Activated CD4-positive, CD25-positive, alpha-beta regulatory T cell treated with anti-CD3 and anti-CD28 coated beads, Interleukin-2, amount 50 U/mL, for 16 hours (primary cell): ENCODE results near the gene TEX55.
"Not testable (repeated sequence)": the region's sequence is repeated elsewhere in the genome, so short reads cannot be mapped to it uniquely, and the experiment has no call there.

Source experiments
- DNase-seq: peaks from one replicate; pipeline ENCODE4 v3.0.0-alpha.2; 2020; ENCODE audit warnings: low read depth, low spot score

TEX55 gene

GRCh38 chr3:119145500-119146167 lies at the start of gene TEX55:
TEX55 (plus strand) TSS chr3:119146165; CDS start chr3:119146190, 25 bp downstream.
- no peak for DNase-seq

GRCh38 chr3:119098003-119098402 lies 48.0 kb upstream of the TEX55 start:
- DNase-seq = no peak

DNA sequence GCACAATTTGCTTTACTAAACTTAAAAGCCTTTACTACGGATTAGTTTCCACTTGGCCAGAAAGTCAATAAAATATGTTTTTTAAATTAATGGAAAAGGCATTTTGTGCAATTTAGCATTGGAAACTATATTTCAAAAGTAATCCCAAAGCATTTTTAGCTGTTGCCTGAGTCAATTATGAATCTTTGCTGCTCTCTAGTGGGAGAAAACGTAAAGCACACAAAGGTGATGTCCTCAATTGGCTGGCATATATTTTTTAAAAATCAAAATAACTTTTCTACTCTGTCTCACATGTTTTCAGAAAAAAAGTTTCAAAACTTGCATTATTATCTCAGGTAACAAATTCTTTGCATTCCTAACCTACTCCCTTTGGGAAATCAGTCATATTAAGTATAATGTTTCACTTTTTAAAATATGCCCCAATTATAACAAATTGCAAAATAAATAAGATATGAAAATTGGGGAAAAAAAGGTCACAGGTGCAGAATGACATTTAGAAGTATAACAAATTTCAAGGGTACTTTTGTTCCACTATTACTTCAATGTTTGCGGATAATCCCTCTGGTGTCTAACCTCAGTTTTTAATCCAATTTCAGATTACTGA lies 47.2 kb upstream of the TEX55 start:
- DNase-seq = no peak

- DNase-seq = no peak
Measured at GRCh38 chr3:119099785-119100184, 46.2 kb upstream of the TEX55 start.

DNA sequence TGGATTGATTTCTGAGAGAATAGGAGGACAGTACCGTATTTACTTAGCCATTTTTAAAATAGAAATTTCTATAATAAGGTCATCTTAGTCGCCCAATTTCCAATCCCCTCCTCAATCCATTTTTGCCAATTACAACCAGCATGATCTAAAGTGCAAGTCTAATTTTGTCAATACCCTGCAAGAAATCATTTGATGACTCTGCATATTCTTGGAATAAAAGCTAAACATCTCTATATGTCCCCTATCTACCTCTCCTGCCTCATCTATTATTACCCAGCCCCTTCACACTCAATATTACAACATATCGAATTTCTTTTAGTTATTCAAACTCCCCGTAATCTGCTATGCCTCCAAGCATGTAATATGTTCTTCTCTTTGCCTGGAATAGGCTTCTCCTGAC lies 41.9 kb upstream of the TEX55 start:
- no peak for DNase-seq

DNA sequence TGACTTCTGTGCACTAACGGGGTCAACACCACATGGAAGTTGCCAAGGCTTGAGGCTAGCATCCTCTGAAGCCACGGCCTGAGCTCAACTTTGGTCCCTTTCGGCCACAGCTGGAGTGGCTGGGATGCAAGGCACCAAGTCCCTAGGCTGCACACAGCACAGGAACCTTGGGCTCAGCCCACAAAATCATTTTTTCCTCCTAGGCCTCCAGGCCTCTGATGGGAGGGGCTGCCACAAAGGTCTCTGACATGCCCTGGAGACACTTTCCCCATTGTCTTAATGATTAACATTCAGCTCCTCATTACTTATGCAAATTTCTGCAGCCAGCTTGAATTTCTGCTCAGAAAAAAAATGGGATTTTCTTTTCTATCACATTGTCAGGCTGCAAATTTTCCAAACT lies 27.6 kb upstream of the TEX55 start:
- not testable (repeated sequence) for DNase-seq

DNA sequence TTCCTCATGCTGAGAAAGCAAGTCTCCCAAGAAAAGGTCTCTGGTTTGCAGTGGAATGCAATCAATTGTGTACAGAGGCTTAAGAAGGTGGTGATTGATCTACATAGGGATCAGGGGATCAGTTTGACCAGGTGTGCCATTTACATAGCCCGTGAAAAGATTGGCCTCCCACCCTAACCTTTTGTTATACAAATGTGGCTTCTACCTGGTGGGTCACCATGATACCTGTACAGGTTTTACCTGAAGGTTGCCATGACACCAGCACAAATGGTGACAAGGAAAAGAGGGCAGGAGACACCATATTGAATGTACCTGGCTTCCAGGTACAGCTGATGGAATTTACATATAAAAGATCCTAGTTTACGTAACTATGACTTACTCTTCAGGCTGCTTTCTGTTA lies 25.5 kb upstream of the TEX55 start:
- no peak for DNase-seq

DNA sequence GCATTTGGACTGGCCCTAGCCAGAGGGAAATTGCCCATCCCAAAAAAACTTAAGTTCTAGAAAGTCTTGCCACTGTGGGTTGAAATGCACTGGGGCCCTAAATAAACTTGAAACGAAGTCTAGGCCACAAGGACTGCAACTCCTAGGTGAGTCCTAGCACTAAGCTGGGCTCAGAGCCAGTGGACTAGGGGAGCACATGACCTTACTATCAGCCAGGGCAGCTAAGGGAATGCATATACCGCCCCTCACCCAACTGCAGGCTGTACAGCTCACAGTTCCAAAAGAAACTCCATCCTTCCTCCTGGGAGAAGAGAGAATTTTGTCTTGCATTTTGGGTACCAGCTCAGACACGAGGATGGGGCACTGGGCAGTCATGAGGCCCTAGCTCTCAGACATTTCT lies 23.6 kb upstream of the TEX55 start:
- no peak for DNase-seq

DNA sequence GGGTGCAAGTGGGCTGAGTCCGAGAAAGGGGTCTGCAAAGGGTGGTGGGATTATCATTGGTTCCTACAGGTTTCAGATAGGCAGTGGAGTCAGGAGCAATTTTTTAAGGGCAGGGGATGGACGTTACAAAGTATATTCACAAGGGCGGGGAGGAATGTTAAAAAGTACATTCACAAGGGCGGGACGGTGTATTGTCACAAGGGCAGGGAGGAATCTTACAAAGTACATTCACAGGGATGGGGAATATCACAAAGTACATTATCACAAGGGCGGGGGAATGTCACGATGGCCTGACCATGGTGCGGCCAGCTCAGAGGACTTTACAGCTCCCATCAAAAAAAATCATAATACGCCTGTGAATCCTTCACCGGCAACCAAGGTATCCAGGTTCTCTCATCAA lies 20.6 kb upstream of the TEX55 start:
- DNase-seq = no peak

GRCh38 chr3:119125742-119126504 lies 20.0 kb upstream of the TEX55 start:
- DNase-seq = no peak

- DNase-seq = not testable (repeated sequence)
Measured at GRCh38 chr3:119130291-119130690, 15.7 kb upstream of the TEX55 start.

GRCh38 chr3:119132291-119132690 lies 13.7 kb upstream of the TEX55 start:
- not testable (repeated sequence) for DNase-seq

GRCh38 chr3:119139360-119139759 lies 6.6 kb upstream of the TEX55 start:
- not testable (repeated sequence) for DNase-seq

DNA sequence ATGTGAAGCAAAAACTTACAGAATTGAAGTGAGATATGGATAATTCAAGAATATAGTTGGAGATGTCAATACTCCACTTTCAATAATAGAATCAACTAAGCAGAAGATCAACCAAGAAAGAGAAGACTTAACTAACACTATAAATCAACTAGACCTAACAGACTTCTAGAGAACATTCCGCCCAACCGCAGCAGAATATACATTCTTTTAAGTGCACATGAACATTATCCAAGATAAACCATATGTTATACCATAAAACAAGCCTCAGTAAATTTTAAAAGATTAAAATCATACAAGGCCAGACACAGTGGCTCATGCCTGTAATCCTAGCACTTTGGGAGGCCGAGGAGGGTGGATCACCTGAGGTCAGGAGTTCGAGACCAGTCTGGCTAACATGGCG lies 5.5 kb upstream of the TEX55 start:
- DNase-seq = no peak

GRCh38 chr3:119145128-119145499 lies 851 bp upstream of the TEX55 start:
- DNase-seq = no peak

DNA sequence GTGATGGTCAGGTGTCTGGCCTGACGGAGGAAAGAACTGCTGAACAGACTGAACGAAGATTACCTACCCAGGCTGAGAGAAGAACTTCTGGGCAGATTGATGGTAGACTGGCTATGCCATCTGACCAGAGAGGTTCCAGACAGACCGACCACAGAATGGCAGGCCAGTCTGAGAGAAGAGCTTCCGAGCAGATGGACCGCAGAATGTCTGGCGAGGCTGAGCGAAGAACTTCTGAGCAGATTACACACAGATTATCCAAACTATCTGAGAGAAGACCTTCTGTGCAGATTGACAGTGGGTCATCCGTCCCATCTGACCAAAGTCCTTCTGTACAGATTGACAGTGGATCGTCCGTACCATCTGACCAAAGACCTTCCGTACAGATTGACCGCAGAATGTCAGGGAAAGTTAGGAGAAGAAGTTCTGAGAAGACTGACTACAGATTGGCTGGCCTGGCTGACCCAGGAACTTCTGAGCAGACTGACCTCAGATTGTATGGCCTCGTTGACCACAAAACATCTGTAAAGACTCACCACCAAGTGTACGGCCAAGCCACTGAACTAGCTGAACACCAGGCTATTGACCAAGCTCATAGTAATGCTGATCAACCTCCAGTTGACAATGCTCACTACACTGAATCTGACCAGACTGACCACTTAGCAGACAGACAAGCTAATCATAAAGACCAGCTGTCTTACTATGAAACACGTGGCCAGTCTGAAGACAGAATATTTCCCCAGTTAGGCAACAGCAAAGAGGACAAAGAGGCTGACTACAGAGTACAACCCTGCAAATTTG lies 812 bp downstream of the TEX55 start:
- no peak for DNase-seq

DNA sequence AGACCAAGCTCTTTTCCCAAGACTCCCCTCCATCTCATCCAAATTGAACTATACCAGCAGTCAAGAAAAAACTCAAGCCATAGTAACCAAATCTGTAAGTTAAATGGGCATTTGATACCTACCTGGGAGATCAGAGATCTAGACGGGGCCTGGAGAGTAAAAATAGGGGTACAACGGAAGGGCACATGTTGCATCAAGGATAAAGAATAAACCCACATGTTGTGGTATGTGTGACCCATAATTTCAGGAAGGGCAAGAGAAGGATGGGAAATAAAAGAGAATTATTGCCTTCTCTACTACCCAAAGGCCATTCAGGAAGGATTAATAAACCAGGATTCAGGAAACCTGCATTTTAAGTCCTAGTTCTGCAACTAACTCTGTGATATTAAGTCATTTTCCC lies 1.5 kb downstream of the TEX55 start:
- no peak for DNase-seq

DNA sequence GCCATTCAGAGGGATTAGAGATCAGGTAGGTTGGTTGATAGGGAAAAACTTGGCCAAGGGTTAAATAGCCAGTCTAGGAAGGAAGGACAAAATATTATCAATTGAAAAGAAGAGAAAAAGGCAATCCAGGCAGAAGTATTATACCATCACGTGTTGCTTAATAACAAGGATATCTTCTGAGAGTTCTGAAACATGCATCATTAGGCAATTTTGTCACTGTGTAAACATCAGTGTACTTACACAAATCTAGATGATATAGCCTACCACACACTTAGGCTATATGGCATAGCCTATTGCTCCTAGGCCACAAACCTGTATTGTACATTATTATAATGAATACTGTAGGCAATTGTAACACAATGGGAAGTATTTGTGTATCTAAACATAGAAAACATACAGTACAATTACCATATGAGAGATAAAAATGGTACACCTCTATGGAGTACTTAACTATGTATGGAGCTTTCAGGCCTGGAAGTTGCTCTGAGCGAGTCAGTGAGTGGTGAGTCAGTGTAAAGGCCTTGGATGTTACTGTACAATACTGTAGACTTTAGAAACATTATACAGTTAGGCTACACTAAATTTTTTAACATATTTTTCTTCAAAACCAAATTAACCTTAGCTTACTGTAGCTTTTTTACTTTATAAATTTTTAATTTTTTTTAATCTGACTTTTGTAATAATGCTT lies 2.7 kb downstream of the TEX55 start:
- DNase-seq = no peak

DNA sequence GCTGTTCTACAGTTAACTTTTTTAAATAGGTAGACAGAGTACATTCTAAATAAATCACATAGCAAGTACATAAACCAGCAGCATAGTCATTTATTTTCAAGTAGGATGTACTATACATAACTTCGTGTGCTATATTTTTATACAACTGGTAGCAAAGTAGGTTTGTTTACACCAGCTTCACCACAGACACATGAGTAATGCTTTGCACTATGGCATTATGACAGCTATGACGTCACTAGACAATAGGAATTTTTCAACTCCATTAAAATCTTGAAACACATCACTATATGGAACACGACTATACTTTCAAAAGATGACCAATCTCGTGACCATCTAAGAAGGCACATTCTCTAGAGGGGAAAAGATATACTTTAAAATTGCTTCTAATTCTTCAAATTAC lies 3.5 kb downstream of the TEX55 start:
- DNase-seq = no peak

DNA sequence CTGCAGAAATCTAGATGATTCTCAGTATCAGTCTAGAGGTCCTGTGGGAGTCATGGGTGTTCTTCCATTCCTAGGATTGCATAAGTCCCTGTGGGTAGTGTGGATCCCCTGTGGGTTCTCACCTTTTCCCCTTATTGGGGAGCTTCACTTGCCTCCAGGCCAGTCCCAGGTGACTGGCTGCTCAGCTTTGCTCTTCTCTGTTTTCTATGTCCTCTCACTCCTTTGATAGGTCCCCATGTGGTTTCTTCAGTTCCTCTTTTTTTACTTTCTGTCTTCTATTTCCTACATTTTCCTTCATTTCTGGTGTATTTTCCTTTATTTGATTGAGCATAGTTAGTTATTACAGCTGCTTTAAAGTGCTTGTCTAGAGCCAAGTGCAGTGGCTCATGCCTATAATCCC lies 10.9 kb downstream of the TEX55 start:
- no peak for DNase-seq

GRCh38 chr3:119157971-119158370 lies 12.0 kb downstream of the TEX55 start:
- no peak for DNase-seq

GRCh38 chr3:119160361-119160760 lies 14.4 kb downstream of the TEX55 start:
- DNase-seq = no peak
